OCI-LY1 (cell line): Measurements from ENCODE around the gene XKR3.
"Not testable (repeated sequence)": the region's sequence is repeated elsewhere in the genome, so short reads cannot be mapped to it uniquely, and the experiment has no call there.

Source experiments
- H2AFZ ChIP-seq: fragments of 200-600 bp; sonication (generic), shearing (Covaris generic); 2 replicates; pipeline ENCODE4 v1.6.0; 2014; ENCODE audit warnings: antibody characterized with exemption, mild to moderate bottlenecking, low read length
- H3F3A ChIP-seq: fragments of 200-600 bp; sonication (generic), shearing (Covaris generic); 2 replicates; pipeline ENCODE4 v1.6.0; 2014; ENCODE audit warnings: mild to moderate bottlenecking, antibody characterized with exemption, low read length, moderate library complexity; ENCODE audit not compliant: insufficient read depth
- H3K27ac ChIP-seq: fragments of 200-600 bp; sonication (generic); 2 replicates; pipeline ENCODE4 v1.5.1; 2014; ENCODE audit warnings: low read length, mixed run types, mild to moderate bottlenecking, low read depth; ENCODE audit not compliant: poor library complexity, severe bottlenecking
- H3K27me3 ChIP-seq: fragments of 200-600 bp; sonication (generic); 2 replicates; pipeline ENCODE4 v1.6.0; 2014; ENCODE audit warnings: antibody characterized with exemption, mild to moderate bottlenecking, low read length, moderate library complexity; ENCODE audit not compliant: insufficient read depth
- H3K36me3 ChIP-seq: fragments of 200-600 bp; sonication (generic); 2 replicates; pipeline ENCODE4 v1.6.1; 2014; ENCODE audit warnings: mild to moderate bottlenecking, antibody characterized with exemption, low read length, moderate library complexity, mixed read lengths; ENCODE audit not compliant: insufficient read depth
- H3K4me1 ChIP-seq: fragments of 200-600 bp; sonication (generic); 2 replicates; pipeline ENCODE4 v1.5.1; 2014; ENCODE audit warnings: mild to moderate bottlenecking, low read length, moderate library complexity; ENCODE audit not compliant: insufficient read depth, severe bottlenecking
- H3K4me2 ChIP-seq: fragments of 200-600 bp; sonication (generic), shearing (Covaris generic); 2 replicates; pipeline ENCODE4 v1.6.1; 2014; ENCODE audit warnings: low read length
- H3K4me3 ChIP-seq: fragments of 200-600 bp; sonication (generic); 2 replicates; pipeline ENCODE4 v1.5.1; 2014; ENCODE audit warnings: low read length, low read depth, mild to moderate bottlenecking, mixed read lengths; ENCODE audit not compliant: poor library complexity, severe bottlenecking
- H3K79me2 ChIP-seq: fragments of 200-600 bp; shearing (Covaris generic); 2 replicates; pipeline ENCODE4 v1.6.1; 2016; ENCODE audit warnings: mixed run types, low read length, mixed read lengths; ENCODE audit not compliant: insufficient read depth
- H3K9ac ChIP-seq: fragments of 200-600 bp; sonication (generic), shearing (Covaris generic); 2 replicates; pipeline ENCODE4 v1.6.1; 2014; ENCODE audit warnings: mild to moderate bottlenecking, low read length, mixed read lengths
- H3K9me2 ChIP-seq: fragments of 200-600 bp; sonication (generic), shearing (Covaris generic); 2 replicates; pipeline ENCODE4 v1.6.1; 2014; ENCODE audit warnings: low read depth, mild to moderate bottlenecking, low read length, mixed read lengths
- H3K9me3 ChIP-seq: fragments of 200-600 bp; shearing (Covaris generic); 2 replicates; pipeline ENCODE4 v1.6.1; 2014; ENCODE audit warnings: low read length, mixed read lengths
- H4K20me1 ChIP-seq: fragments of 200-600 bp; sonication (generic), shearing (Covaris generic); 2 replicates; pipeline ENCODE4 v1.6.0; 2016; ENCODE audit warnings: mild to moderate bottlenecking, low read length; ENCODE audit not compliant: insufficient read depth
- CTCF ChIP-seq: fragments of 200-600 bp; sonication (generic), shearing (Covaris generic); IDR thresholded peaks from 2 replicates; pipeline ENCODE4 v1.5.1; 2017; ENCODE audit warnings: mild to moderate bottlenecking, antibody characterized with exemption, low read length, moderate library complexity, mixed read lengths
- EZH2 ChIP-seq: fragments of 200-600 bp; sonication (generic), shearing (Covaris generic); IDR thresholded peaks from 2 replicates; pipeline ENCODE4 v1.8.0; 2017; ENCODE audit warnings: borderline replicate concordance, mixed run types, mild to moderate bottlenecking, antibody characterized with exemption, low read length, moderate library complexity, mixed read lengths

Gene XKR3

GRCh38 chr22:16854631-16855030, 29.4 kb upstream of the XKR3 start:
- Histone ChIP-seq H3K27ac (no peak overlapping the region), H3K4me1 (no peaks in the 10 kb centered on the region), H3K4me2 (no peak overlapping the region), H3K9me2 (no peaks in the 10 kb centered on the region), H3K9ac (no peak overlapping the region), H3F3A (no peaks in the 10 kb centered on the region), H3K4me3 (no peak overlapping the region), H3K36me3 (no peaks in the 10 kb centered on the region), H2AFZ (no peak overlapping the region), H3K79me2 (no peaks in the 10 kb centered on the region), H4K20me1 (no peaks in the 10 kb centered on the region), H3K27me3 (no peaks in the 10 kb centered on the region), H3K9me3 (no peaks in the 10 kb centered on the region)
- no peak for TF ChIP-seq EZH2
- TF ChIP-seq CTCF: no peak

GRCh38 chr22:16851268-16851996, 26.2 kb upstream of the XKR3 start:
- H3K79me2 ChIP-seq, H3K27me3 ChIP-seq, H3K4me3 ChIP-seq, H3F3A ChIP-seq, H2AFZ ChIP-seq, H3K9me2 ChIP-seq, H3K9me3 ChIP-seq, H3K9ac ChIP-seq, H3K4me1 ChIP-seq, H3K4me2 ChIP-seq, H3K27ac ChIP-seq, H3K36me3 ChIP-seq, H4K20me1 ChIP-seq: not testable (repeated sequence)

GRCh38 chr22:16847271-16847670, 22.1 kb upstream of the XKR3 start:
- H3F3A ChIP-seq: no peaks in the 10 kb centered on the region
- H4K20me1 ChIP-seq: no peaks in the 10 kb centered on the region
- H3K36me3 ChIP-seq: no peaks in the 10 kb centered on the region
- no peaks in the 10 kb centered on the region for H3K79me2 ChIP-seq
- no peak overlapping the region for H3K4me3 ChIP-seq
- no peak overlapping the region for H3K27ac ChIP-seq
- H3K9me2 ChIP-seq: no peaks in the 10 kb centered on the region
- H2AFZ ChIP-seq: no peak overlapping the region; the same call in 1 of the 2 replicates
- no peaks in the 10 kb centered on the region for H3K9me3 ChIP-seq
- H3K4me2 ChIP-seq: no peak overlapping the region
- H3K27me3 ChIP-seq: no peaks in the 10 kb centered on the region
- no peaks in the 10 kb centered on the region for H3K4me1 ChIP-seq
- no peak for TF ChIP-seq CTCF
- TF ChIP-seq EZH2: no peak
- no peak overlapping the region for H3K9ac ChIP-seq

GRCh38 chr22:16845881-16846280, 20.7 kb upstream of the XKR3 start:
- no peak overlapping the region for H3K9ac ChIP-seq
- no peaks in the 10 kb centered on the region for H3K36me3 ChIP-seq
- no peaks in the 10 kb centered on the region for H3K79me2 ChIP-seq
- no peak for TF ChIP-seq CTCF
- H3K4me3 ChIP-seq: no peak overlapping the region
- no peaks in the 10 kb centered on the region for H3K27me3 ChIP-seq
- no peak overlapping the region for H2AFZ ChIP-seq
- no peak overlapping the region for H3K27ac ChIP-seq
- H3K4me1 ChIP-seq: no peaks in the 10 kb centered on the region
- H3K9me3 ChIP-seq: no peaks in the 10 kb centered on the region
- H4K20me1 ChIP-seq: no peaks in the 10 kb centered on the region
- H3F3A ChIP-seq: no peaks in the 10 kb centered on the region
- no peak overlapping the region for H3K4me2 ChIP-seq
- no peaks in the 10 kb centered on the region for H3K9me2 ChIP-seq
